Measurements from ENCODE around the gene CSF1R.
A peak's percentile ranks its signal among the peaks of the same experiment; 100 is the strongest.

The CSF1R gene

GRCh38 chr5:150073677-150074076 is 12.7 kb downstream of the CSF1R start:
- Mint-ChIP-seq H3K27ac (no peak overlapping the region), H3K4me3 (no peak overlapping the region), H3K9me3 (no peaks in the 10 kb centered on the region), H3K27me3 (no peaks in the 10 kb centered on the region), H3K4me1 (ENCODE audit: low read depth) (no peaks in the 10 kb centered on the region), H3K36me3 (ENCODE audit: low read depth) (no peaks in the 10 kb centered on the region)
- no peak for DNase-seq

GRCh38 chr5:150073086-150073625 is 13.2 kb downstream of the CSF1R start:
- Mint-ChIP-seq H3K4me3 (no peak overlapping the region), H3K27me3 (no peaks in the 10 kb centered on the region), H3K36me3 (ENCODE audit: low read depth) (no peaks in the 10 kb centered on the region), H3K9me3 (no peaks in the 10 kb centered on the region), H3K27ac (no peak overlapping the region), H3K4me1 (ENCODE audit: low read depth) (no peaks in the 10 kb centered on the region)
- DNase-seq: peak; percentile 6

- no peaks in the 10 kb centered on the region for H3K9me3 Mint-ChIP-seq
- H3K27me3 Mint-ChIP-seq: no peaks in the 10 kb centered on the region
- peak; percentile 3 for DNase-seq
- no peak overlapping the region for H3K27ac Mint-ChIP-seq
- H3K4me1 Mint-ChIP-seq (ENCODE audit: low read depth): peaks cover 14% of the 10 kb centered on the region
- no peak overlapping the region for H3K4me3 Mint-ChIP-seq
- H3K36me3 Mint-ChIP-seq (ENCODE audit: low read depth): no peaks in the 10 kb centered on the region
Measured at GRCh38 chr5:150070821-150071220, 15.5 kb downstream of the CSF1R start.

- H3K36me3 Mint-ChIP-seq (ENCODE audit: low read depth): no peaks in the 10 kb centered on the region
- no peaks in the 10 kb centered on the region for H3K27me3 Mint-ChIP-seq
- H3K9me3 Mint-ChIP-seq: no peaks in the 10 kb centered on the region
- DNase-seq: no peak
- H3K4me1 Mint-ChIP-seq (ENCODE audit: low read depth): peaks cover 14% of the 10 kb centered on the region
- no peak overlapping the region for H3K4me3 Mint-ChIP-seq
- no peak overlapping the region for H3K27ac Mint-ChIP-seq
Measured at GRCh38 chr5:150069672-150070627, 16.4 kb downstream of the CSF1R start.

GRCh38 chr5:150068961-150069645 is 17.3 kb downstream of the CSF1R start:
- H3K36me3 Mint-ChIP-seq (ENCODE audit: low read depth): no peaks in the 10 kb centered on the region
- H3K4me1 Mint-ChIP-seq (ENCODE audit: low read depth): peaks cover 14% of the 10 kb centered on the region

GRCh38 chr5:150068472-150068871 is 17.9 kb downstream of the CSF1R start:
- no peak overlapping the region for H3K27ac Mint-ChIP-seq
- H3K27me3 Mint-ChIP-seq: peaks cover under 1% of the 10 kb centered on the region
- no peaks in the 10 kb centered on the region for H3K9me3 Mint-ChIP-seq
- DNase-seq: no peak
- H3K4me1 Mint-ChIP-seq (ENCODE audit: low read depth): peaks cover 14% of the 10 kb centered on the region
- no peak overlapping the region for H3K4me3 Mint-ChIP-seq
- H3K36me3 Mint-ChIP-seq (ENCODE audit: low read depth): no peaks in the 10 kb centered on the region

More at GRCh38 chr5:150068961-150069645, 17.3 kb downstream of the CSF1R start:
- no peaks in the 10 kb centered on the region for H3K27me3 Mint-ChIP-seq
- DNase-seq: no peak
- no peak overlapping the region for H3K4me3 Mint-ChIP-seq
- no peak overlapping the region for H3K27ac Mint-ChIP-seq
- H3K9me3 Mint-ChIP-seq: no peaks in the 10 kb centered on the region

- H3K4me1 Mint-ChIP-seq (ENCODE audit: low read depth): peaks cover 14% of the 10 kb centered on the region
- no peaks in the 10 kb centered on the region for H3K36me3 Mint-ChIP-seq (ENCODE audit: low read depth)
- peaks cover 3% of the 10 kb centered on the region for H3K27me3 Mint-ChIP-seq
- no peaks in the 10 kb centered on the region for H3K9me3 Mint-ChIP-seq
- no peak overlapping the region for H3K27ac Mint-ChIP-seq
- no peak overlapping the region for H3K4me3 Mint-ChIP-seq
- DNase-seq: no peak
Measured at GRCh38 chr5:150068071-150068470, 18.3 kb downstream of the CSF1R start.

GRCh38 chr5:150067405-150067960 is 18.9 kb downstream of the CSF1R start:
- Mint-ChIP-seq H3K36me3 (ENCODE audit: low read depth) (no peaks in the 10 kb centered on the region), H3K9me3 (no peaks in the 10 kb centered on the region)
- DNase-seq: no peak

GRCh38 chr5:150066901-150067396 is 19.4 kb downstream of the CSF1R start:
- Mint-ChIP-seq H3K9me3 (no peaks in the 10 kb centered on the region), H3K4me3 (no peak overlapping the region), H3K27ac (peak overlapping the region; percentile 71), H3K36me3 (ENCODE audit: low read depth) (no peaks in the 10 kb centered on the region), H3K4me1 (ENCODE audit: low read depth) (peaks cover 14% of the 10 kb centered on the region), H3K27me3 (peaks cover 3% of the 10 kb centered on the region)
- DNase-seq: no peak

More at GRCh38 chr5:150067405-150067960, 18.9 kb downstream of the CSF1R start:
- Mint-ChIP-seq H3K27ac (no peak overlapping the region), H3K4me3 (no peak overlapping the region), H3K27me3 (peaks cover 3% of the 10 kb centered on the region), H3K4me1 (ENCODE audit: low read depth) (peaks cover 14% of the 10 kb centered on the region)

GRCh38 chr5:150066436-150066835 is 19.9 kb downstream of the CSF1R start:
- Mint-ChIP-seq H3K4me1 (ENCODE audit: low read depth) (peaks cover 14% of the 10 kb centered on the region), H3K4me3 (no peak overlapping the region), H3K27ac (peak overlapping the region; percentile 71)

GRCh38 chr5:150065886-150066285 is 20.5 kb downstream of the CSF1R start:
- no peaks in the 10 kb centered on the region for H3K36me3 Mint-ChIP-seq (ENCODE audit: low read depth)
- H3K27me3 Mint-ChIP-seq: peaks cover 3% of the 10 kb centered on the region
- H3K27ac Mint-ChIP-seq: no peak overlapping the region
- DNase-seq: no peak
- no peaks in the 10 kb centered on the region for H3K9me3 Mint-ChIP-seq
- peaks cover 14% of the 10 kb centered on the region for H3K4me1 Mint-ChIP-seq (ENCODE audit: low read depth)
- no peak overlapping the region for H3K4me3 Mint-ChIP-seq

More at GRCh38 chr5:150066436-150066835, 19.9 kb downstream of the CSF1R start:
- no peaks in the 10 kb centered on the region for H3K36me3 Mint-ChIP-seq (ENCODE audit: low read depth)
- H3K9me3 Mint-ChIP-seq: no peaks in the 10 kb centered on the region
- peaks cover 3% of the 10 kb centered on the region for H3K27me3 Mint-ChIP-seq
- DNase-seq: no peak

- DNase-seq: no peak
- peaks cover 3% of the 10 kb centered on the region for H3K27me3 Mint-ChIP-seq
- no peaks in the 10 kb centered on the region for H3K36me3 Mint-ChIP-seq (ENCODE audit: low read depth)
- H3K4me3 Mint-ChIP-seq: no peak overlapping the region
- no peaks in the 10 kb centered on the region for H3K9me3 Mint-ChIP-seq
- H3K27ac Mint-ChIP-seq: no peak overlapping the region
- peaks cover 14% of the 10 kb centered on the region for H3K4me1 Mint-ChIP-seq (ENCODE audit: low read depth)
Measured at GRCh38 chr5:150065346-150065745, 21.0 kb downstream of the CSF1R start.

- Mint-ChIP-seq H3K4me3 (no peak overlapping the region), H3K36me3 (ENCODE audit: low read depth) (no peaks in the 10 kb centered on the region), H3K4me1 (ENCODE audit: low read depth) (peaks cover 14% of the 10 kb centered on the region), H3K27ac (no peak overlapping the region), H3K9me3 (no peaks in the 10 kb centered on the region), H3K27me3 (peaks cover 3% of the 10 kb centered on the region)
- DNase-seq: no peak
Measured at GRCh38 chr5:150064681-150065220, 21.6 kb downstream of the CSF1R start.

GRCh38 chr5:150063638-150064037 is 22.7 kb downstream of the CSF1R start:
- H3K4me3 Mint-ChIP-seq: no peak overlapping the region
- H3K4me1 Mint-ChIP-seq (ENCODE audit: low read depth): peaks cover 14% of the 10 kb centered on the region
- H3K27ac Mint-ChIP-seq: no peak overlapping the region

More at GRCh38 chr5:150063638-150064037, 22.7 kb downstream of the CSF1R start:
- DNase-seq: no peak
- H3K36me3 Mint-ChIP-seq (ENCODE audit: low read depth): no peaks in the 10 kb centered on the region
- peaks cover 3% of the 10 kb centered on the region for H3K27me3 Mint-ChIP-seq
- no peaks in the 10 kb centered on the region for H3K9me3 Mint-ChIP-seq
